Fibroblast of lung (primary cell): Measurements from ENCODE around the gene LGALS3BP.

ENCODE experiments used
- EZH2 ChIP-seq: IDR thresholded peaks from 2 replicates; pipeline ENCODE4 v1.5.1; 2012; ENCODE audit warnings: low read length, control low read depth, mild to moderate bottlenecking; ENCODE audit errors: missing control alignments
- TF ChIP-seq, protein P1 (sequence below), 2 donors: IDR thresholded peaks in 1 of 2; conservative IDR thresholded peaks in 1 of 2; 1 replicate in 1 of 2; 2 replicates in 1 of 2; pipeline ENCODE4 v1.5.1; 2011 to 2012; ENCODE audit warnings: low read length in 2 of 2, control low read depth in 1 of 2, inconsistent platforms in 1 of 2, low read depth in 1 of 2, mild to moderate bottlenecking in 1 of 2

- TF ChIP-seq, protein P1, sequence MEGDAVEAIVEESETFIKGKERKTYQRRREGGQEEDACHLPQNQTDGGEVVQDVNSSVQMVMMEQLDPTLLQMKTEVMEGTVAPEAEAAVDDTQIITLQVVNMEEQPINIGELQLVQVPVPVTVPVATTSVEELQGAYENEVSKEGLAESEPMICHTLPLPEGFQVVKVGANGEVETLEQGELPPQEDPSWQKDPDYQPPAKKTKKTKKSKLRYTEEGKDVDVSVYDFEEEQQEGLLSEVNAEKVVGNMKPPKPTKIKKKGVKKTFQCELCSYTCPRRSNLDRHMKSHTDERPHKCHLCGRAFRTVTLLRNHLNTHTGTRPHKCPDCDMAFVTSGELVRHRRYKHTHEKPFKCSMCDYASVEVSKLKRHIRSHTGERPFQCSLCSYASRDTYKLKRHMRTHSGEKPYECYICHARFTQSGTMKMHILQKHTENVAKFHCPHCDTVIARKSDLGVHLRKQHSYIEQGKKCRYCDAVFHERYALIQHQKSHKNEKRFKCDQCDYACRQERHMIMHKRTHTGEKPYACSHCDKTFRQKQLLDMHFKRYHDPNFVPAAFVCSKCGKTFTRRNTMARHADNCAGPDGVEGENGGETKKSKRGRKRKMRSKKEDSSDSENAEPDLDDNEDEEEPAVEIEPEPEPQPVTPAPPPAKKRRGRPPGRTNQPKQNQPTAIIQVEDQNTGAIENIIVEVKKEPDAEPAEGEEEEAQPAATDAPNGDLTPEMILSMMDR (conservative IDR thresholded peaks at IDR 0.05 in 1 of 2, IDR thresholded peaks at IDR 0.05 in 1 of 2; ENCODE audit: low read depth in 1 of 2, low read length in 2 of 2), result no peak
- TF ChIP-seq EZH2, result no peak
These were observed 875 bp upstream of the LGALS3BP start for GRCh38 chr17:78980624-78980972.
